Ramos (cell line): ENCODE data around the gene PHF5A.

ENCODE experiments used
- in situ Hi-C: fragments of 300-500 bp; cut with MboI; formaldehyde crosslinking; loops from one replicate; pipeline ENCODE4 v1.14.3; 2022; ENCODE audit warnings: low sequenced_read_pairs; ENCODE audit not compliant: unreplicated experiment

The PHF5A gene

GRCh38 chr22:41425660-41426365 is 42.7 kb downstream of the PHF5A start:
- in situ Hi-C loops, result no loop called here

GRCh38 chr22:41418717-41419116 is 49.8 kb downstream of the PHF5A start:
- in situ Hi-C loops, result no loop called here

- in situ Hi-C loops, result no loop called here
Observed at GRCh38 chr22:41417622-41418390, 50.7 kb downstream of the PHF5A start.

- in situ Hi-C loops, result no loop called here
Observed at GRCh38 chr22:41415554-41415953, 52.9 kb downstream of the PHF5A start.

DNA sequence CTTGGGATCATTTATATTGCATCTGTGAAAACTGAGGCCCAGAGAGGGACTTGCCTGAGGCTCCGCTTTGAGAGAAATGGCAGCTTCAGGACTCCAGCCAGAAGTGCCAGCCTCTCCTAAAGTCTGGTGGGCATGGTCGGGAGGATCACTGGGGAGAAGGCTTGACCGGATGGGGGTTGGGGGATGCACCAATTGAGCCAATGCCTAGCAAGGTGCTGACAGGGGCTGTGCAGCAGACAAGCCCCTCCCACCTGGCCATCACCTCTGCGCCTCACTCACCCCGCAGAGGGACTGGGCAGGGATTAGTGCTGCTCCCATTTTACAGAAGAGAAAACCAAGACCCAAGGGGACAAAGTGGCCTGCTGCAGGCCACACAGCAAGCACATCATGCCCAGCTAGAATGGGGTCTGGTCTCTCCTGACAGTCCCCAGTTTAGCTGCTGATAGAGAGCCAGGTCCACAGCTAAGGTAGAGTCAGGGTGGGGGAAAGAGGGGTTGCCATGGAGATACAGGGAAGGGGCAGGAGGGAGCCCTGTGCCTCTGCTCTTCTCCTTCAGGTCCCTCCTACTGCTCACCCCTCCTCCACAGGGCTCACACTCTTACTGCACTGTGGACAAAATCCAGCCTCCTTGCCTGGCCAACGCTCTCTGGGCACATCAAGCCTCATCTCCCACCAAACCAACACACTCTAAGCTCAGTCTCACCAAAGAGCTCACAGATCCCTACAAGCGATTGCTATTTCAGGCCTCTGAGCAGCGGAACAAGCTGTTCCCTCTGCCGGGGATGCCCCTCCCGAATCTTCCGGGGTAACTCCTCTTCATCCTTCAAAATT is 57.3 kb downstream of the PHF5A start:
- in situ Hi-C loops, result no loop called here

DNA sequence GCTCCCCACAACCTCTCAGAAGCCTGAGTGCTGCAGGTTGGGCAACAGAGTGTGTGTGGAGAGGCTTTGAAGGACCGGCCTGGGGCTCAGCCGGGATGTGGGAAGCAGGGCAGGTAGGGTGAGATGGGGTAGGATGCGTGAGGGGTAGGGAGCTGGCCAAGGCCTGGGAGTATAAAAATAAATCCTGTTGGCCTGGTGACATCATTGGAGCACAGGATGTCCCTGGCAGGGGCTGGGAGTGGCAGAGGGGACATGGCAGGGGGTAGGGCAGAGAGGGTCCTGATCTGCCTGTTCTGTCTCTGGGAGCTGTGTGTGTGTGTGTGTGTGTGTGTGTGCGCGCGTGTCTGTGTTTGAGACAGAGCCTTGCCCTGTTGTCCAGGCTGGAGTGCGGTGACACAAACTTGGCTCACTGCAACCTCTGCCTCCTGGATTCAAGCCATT is 58.2 kb downstream of the PHF5A start:
- in situ Hi-C loops, result no loop called here
